H1 (cell line): ENCODE data around the gene ZBTB16. TPM values are rescaled to one million over a fixed set of nuclear protein-coding genes. Genes with fewer than 3 reads are reported as not detected.

Experiments
- CTCF ChIA-PET: fragments of 300-600 bp; sonication (Branson Sonifier 250); formaldehyde crosslinking; loops from one replicate; lab custom pipeline; 2021; ENCODE audit not compliant: partially characterized antibody; lab: Charles Lee
- POLR2A ChIA-PET: fragments of 300-600 bp; sonication (Branson Sonifier 250); formaldehyde crosslinking; loops from one replicate; lab custom pipeline; 2021; ENCODE audit warnings: inconsistent platforms; ENCODE audit not compliant: partially characterized antibody; lab: Charles Lee
- DNase-seq, 2 experiments: peaks; one replicate each; pipeline versions ENCODE4 v3.0.0 to v3.0.0-alpha.2; 2010 to 2022; ENCODE audit warnings: low spot score in 2 of 2, low read depth in 1 of 2, mixed read lengths in 1 of 2
- FAIRE-seq: peaks from 2 replicates; lab custom pipeline; 2011; peaks lifted over from hg19 to GRCh38; lab: Jason Lieb, UNC
- H2AFZ ChIP-seq: 2 replicates; pipeline ENCODE4 v1.8.1; 2012; ENCODE audit warnings: low read length, inconsistent platforms
- H2AK5ac ChIP-seq: 2 replicates; pipeline ENCODE4 v1.6.1; 2013; ENCODE audit warnings: low read depth, low read length
- H2BK120ac ChIP-seq: replicated peaks from 2 replicates; pipeline ENCODE3; 2013; ENCODE audit warnings: low read depth, low read length, inconsistent platforms
- H2BK12ac ChIP-seq: 2 replicates; pipeline ENCODE4 v1.6.1; 2013; ENCODE audit warnings: low read depth, low read length
- H2BK15ac ChIP-seq: 2 replicates; pipeline ENCODE4 v1.6.1; 2013; ENCODE audit warnings: low read length
- H2BK20ac ChIP-seq: 2 replicates; pipeline ENCODE4 v1.6.1; 2013; ENCODE audit warnings: low read length
- H2BK5ac ChIP-seq: 2 replicates; pipeline ENCODE4 v1.6.1; 2013; ENCODE audit warnings: low read depth, low read length
- H3K14ac ChIP-seq: 2 replicates; pipeline ENCODE4 v1.6.1; 2013; ENCODE audit warnings: inconsistent platforms; ENCODE audit not compliant: insufficient read length
- H3K18ac ChIP-seq: 2 replicates; pipeline ENCODE4 v1.6.1; 2013; ENCODE audit warnings: low read length; ENCODE audit errors: extremely low read depth
- H3K23ac ChIP-seq: 2 replicates; pipeline ENCODE4 v1.6.1; 2013; ENCODE audit warnings: inconsistent platforms; ENCODE audit not compliant: insufficient read length
- H3K23me2 ChIP-seq: 2 replicates; pipeline ENCODE4 v1.6.1; 2013; ENCODE audit warnings: low read depth, low read length
- H3K27ac ChIP-seq: 2 replicates; pipeline ENCODE4 v1.6.1; 2011; ENCODE audit warnings: low read depth, low read length, inconsistent platforms
- H3K27me3 ChIP-seq, 4 experiments: replicated peaks in 1 of 4; 1 replicate in 1 of 4; 2 replicates in 3 of 4; pipeline versions ENCODE4 v1.6.1 to v1.8.1; 2011 to 2013; ENCODE audit warnings: low read length in 3 of 4, mild to moderate bottlenecking in 3 of 4, inconsistent platforms in 2 of 4, mixed read lengths in 2 of 4, moderate library complexity in 1 of 4; ENCODE audit not compliant: control insufficient read depth in 3 of 4, insufficient read depth in 3 of 4; ENCODE audit errors: extremely low read depth in 1 of 4
- H3K36me3 ChIP-seq, 4 experiments: 2 replicates each; pipeline versions ENCODE4 v1.6.1 to v1.8.1; 2011 to 2013; ENCODE audit warnings: mild to moderate bottlenecking in 4 of 4, low read length in 3 of 4, moderate library complexity in 2 of 4, control low read depth in 1 of 4, inconsistent platforms in 1 of 4; ENCODE audit not compliant: insufficient read depth in 4 of 4, control insufficient read depth in 2 of 4
- H3K4ac ChIP-seq: replicated peaks from 2 replicates; pipeline ENCODE3; 2013; ENCODE audit warnings: low read length, low read depth, mixed read lengths, inconsistent platforms; ENCODE audit not compliant: insufficient read length
- H3K4me1 ChIP-seq, 4 experiments: replicated peaks in 1 of 4; 1 replicate in 1 of 4; 2 replicates in 3 of 4; pipeline versions ENCODE4 v1.6.1 to v1.8.1; 2011 to 2013; ENCODE audit warnings: low read length in 3 of 4, inconsistent platforms in 2 of 4, mixed read lengths in 1 of 4; ENCODE audit not compliant: insufficient read depth in 4 of 4, control insufficient read depth in 3 of 4
- H3K4me2 ChIP-seq, 2 experiments: 2 replicates each; pipeline versions ENCODE4 v1.6.1 to v1.8.1; 2011 to 2013; ENCODE audit warnings: low read depth in 2 of 2, low read length in 2 of 2, control low read depth in 1 of 2, inconsistent platforms in 1 of 2, mild to moderate bottlenecking in 1 of 2; ENCODE audit not compliant: insufficient read depth in 1 of 2
- H3K4me3 ChIP-seq, 4 experiments: fragments of 200-600, 300-600 bp in 1 of 4; sonication (generic), shearing (Covaris generic), sonication (Bioruptor Twin) in 1 of 4; 2 replicates each; pipeline versions ENCODE4 v1.5.1 to v1.8.1; 2011 to 2016; ENCODE audit warnings: low read length in 4 of 4, low read depth in 3 of 4, control low read depth in 2 of 4, inconsistent platforms in 2 of 4, mild to moderate bottlenecking in 2 of 4, mixed read lengths in 1 of 4, moderate library complexity in 1 of 4; ENCODE audit not compliant: insufficient read depth in 2 of 4; ENCODE audit errors: extremely low read depth in 1 of 4
- H3K56ac ChIP-seq: replicated peaks from 2 replicates; pipeline ENCODE3; 2013; ENCODE audit warnings: low read depth, mild to moderate bottlenecking, mixed read lengths, low read length, inconsistent platforms; ENCODE audit not compliant: insufficient read length
- H3K79me1 ChIP-seq: 2 replicates; pipeline ENCODE4 v1.6.1; 2013; ENCODE audit warnings: low read depth, low read length, control low read depth
- H3K79me2 ChIP-seq, 2 experiments: 2 replicates each; pipeline versions ENCODE4 v1.6.1 to v1.8.1; 2012 to 2013; ENCODE audit warnings: low read length in 2 of 2, mild to moderate bottlenecking in 2 of 2, inconsistent platforms in 1 of 2; ENCODE audit not compliant: insufficient read depth in 2 of 2, control insufficient read depth in 1 of 2
- H3K9ac ChIP-seq, 4 experiments: replicated peaks in 1 of 4; 1 replicate in 1 of 4; 2 replicates in 3 of 4; pipeline versions ENCODE4 v1.6.1 to v1.8.1; 2011 to 2013; ENCODE audit warnings: low read depth in 3 of 4, low read length in 3 of 4, control low read depth in 2 of 4, mild to moderate bottlenecking in 2 of 4, moderate library complexity in 2 of 4, inconsistent platforms in 1 of 4; ENCODE audit errors: extremely low read depth in 1 of 4
- H3K9me3 ChIP-seq, 2 experiments: 2 replicates each; pipeline versions ENCODE4 v1.6.1 to v1.8.1; 2012 to 2013; ENCODE audit warnings: mild to moderate bottlenecking in 2 of 2, moderate library complexity in 2 of 2, control low read depth in 1 of 2, inconsistent platforms in 1 of 2, low read depth in 1 of 2, low read length in 1 of 2, mixed read lengths in 1 of 2; ENCODE audit not compliant: insufficient read depth in 2 of 2
- H4K20me1 ChIP-seq, 2 experiments: replicated peaks in 1 of 2; 2 replicates each; pipeline versions ENCODE3 to v1.8.1; 2011 to 2013; ENCODE audit warnings: inconsistent platforms in 2 of 2, low read length in 2 of 2, mild to moderate bottlenecking in 1 of 2; ENCODE audit not compliant: insufficient read depth in 2 of 2, control insufficient read depth in 1 of 2
- H4K5ac ChIP-seq: 2 replicates; pipeline ENCODE4 v1.6.1; 2013; ENCODE audit warnings: low read length, low read depth, mixed read lengths, inconsistent platforms; ENCODE audit not compliant: insufficient read length
- H4K8ac ChIP-seq: 2 replicates; pipeline ENCODE4 v1.8.0; 2013; ENCODE audit warnings: mild to moderate bottlenecking, moderate library complexity, low read length, inconsistent platforms; ENCODE audit not compliant: insufficient read depth; ENCODE audit errors: extremely low read depth
- H4K91ac ChIP-seq: replicated peaks from 2 replicates; pipeline ENCODE3; 2013; ENCODE audit warnings: low read length, mixed read lengths, inconsistent platforms; ENCODE audit not compliant: insufficient read length
- BCL11A ChIP-seq, 2 experiments: IDR thresholded peaks; one replicate each; pipeline ENCODE4 v1.6.1; 2011; ENCODE audit warnings: low read depth in 2 of 2, low read length in 2 of 2, mild to moderate bottlenecking in 2 of 2
- GABPA ChIP-seq: IDR thresholded peaks from 2 replicates; pipeline ENCODE4 v1.6.1; 2011; ENCODE audit warnings: mild to moderate bottlenecking, low read length, moderate library complexity, borderline replicate concordance; ENCODE audit not compliant: insufficient read depth
- MAFK ChIP-seq: IDR thresholded peaks from 2 replicates; pipeline ENCODE4 v1.6.1; 2012; ENCODE audit warnings: low read depth, mild to moderate bottlenecking, improper control_type of control experiment, low read length
- RAD21 ChIP-seq, 2 experiments: IDR thresholded peaks in 1 of 2; conservative IDR thresholded peaks in 1 of 2; 2 replicates each; pipeline ENCODE4 v1.6.1; 2011; ENCODE audit warnings: low read depth in 2 of 2, low read length in 2 of 2, improper control_type of control experiment in 1 of 2, inconsistent platforms in 1 of 2, mild to moderate bottlenecking in 1 of 2, moderate library complexity in 1 of 2
- SIX5 ChIP-seq: IDR thresholded peaks from 2 replicates; pipeline ENCODE4 v1.6.1; 2011; ENCODE audit warnings: mild to moderate bottlenecking, low read depth, low read length
- TBP ChIP-seq: IDR thresholded peaks from 2 replicates; pipeline ENCODE4 v1.6.1; 2011; ENCODE audit warnings: low read depth, low read length, improper control_type of control experiment
- whole genome bisulfite sequencing, 2 experiments: shearing (Covaris generic) in 1 of 2; methylation state at CpG; one replicate each; pipeline versions ENCODE4 v1.1.6 to v1.1.7; 2013 to 2015; ENCODE audit warnings: low lambda C conversion rate in 2 of 2, mixed read lengths in 2 of 2, inconsistent platforms in 1 of 2, low coverage in 1 of 2, missing lambda C conversion rate in 1 of 2; ENCODE audit not compliant: insufficient replicate concordance in 2 of 2, insufficient coverage in 1 of 2, insufficient read length in 1 of 2; ENCODE audit errors: extremely low coverage in 1 of 2, missing lambda C conversion rate in 1 of 2; 5-methylcytosine and 5-hydroxymethylcytosine counted together
- polyA plus RNA-seq, 7 experiments: library from polyadenylated mRNA; depleted of rRNA in 3 of 7; stranded (reverse) in 5 of 7; unstranded in 2 of 7; fragments of >200 nt in 5 of 7; fragments of 200-250 nt in 2 of 7; gene quantifications; 1 replicate in 5 of 7; 2 replicates in 1 of 7; 4 replicates in 1 of 7; pipeline versions ENCODE4 v1.2.1 to v1.2.3, GENCODE V29; 2011 to 2013; ENCODE audit warnings: missing spikeins in 2 of 7, mixed read lengths in 2 of 7
- total RNA-seq: library from RNA; stranded (reverse); fragmentation: NEBNext Ultra II Directional; extraction: Animal tissue kit (Norgen Biotek cat#: 25700); gene quantifications from 2 replicates; pipeline ENCODE4 v1.2.1, GENCODE V29; 2021
- TF ChIP-seq, protein P1 (sequence below): IDR thresholded peaks from 2 replicates; pipeline ENCODE4 v1.6.1; 2012; ENCODE audit warnings: inconsistent platforms

Gene ZBTB16
- total and polyA plus RNA-seq, 2 of the 8 experiments (the other 6 are each of a cell fraction or from before 2014, with no cell fraction given): 0.12 to 0.61 TPM

DNA sequence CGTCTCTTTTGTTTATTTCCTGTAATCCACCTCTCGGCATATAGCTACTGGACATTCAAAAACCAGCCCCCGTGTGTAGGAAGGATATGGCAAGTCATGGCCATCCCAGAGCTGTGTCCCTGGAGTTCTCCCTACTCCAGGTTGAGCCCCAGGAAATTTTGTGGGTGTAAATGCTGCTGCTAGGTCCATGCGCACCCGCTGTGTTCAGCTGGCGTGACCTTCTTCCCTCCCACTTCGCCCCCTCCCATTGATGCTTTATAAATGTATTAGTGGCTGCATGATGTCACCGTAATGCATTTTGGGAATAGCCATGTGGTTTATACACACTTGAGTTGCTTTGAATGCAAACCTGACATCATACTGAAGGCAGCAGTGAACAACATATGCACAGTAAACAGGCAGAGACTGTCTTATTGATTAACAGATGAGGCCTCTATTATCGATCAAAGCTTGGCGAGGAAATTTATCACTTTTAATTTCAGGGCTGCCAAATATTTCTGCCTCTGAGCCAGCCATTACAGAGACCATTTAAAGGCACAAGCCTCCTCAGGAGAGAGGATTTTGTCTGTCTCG is 123.0 kb downstream of the ZBTB16 start:
- no peak for FAIRE-seq
- 92% methylated on average over 11 of the region's 11 CpGs; no CpG with 5 or more reads in 1 of the 2 experiments for WGBS, 2 experiments
- Histone ChIP-seq H2BK120ac (no peak overlapping the region), H3K4me1 (peaks cover 0 to 6% (median 0%) of the 10 kb centered on the region in 4 experiments; a peak in 2 of 7 replicates), H3K23me2 (no peaks in the 10 kb centered on the region), H3K23ac (no peak overlapping the region), H2BK20ac (no peak overlapping the region), H3K18ac (no peak overlapping the region), H3K27me3 (no peaks in the 10 kb centered on the region), H3K79me1 (no peaks in the 10 kb centered on the region), H3K4me2 (no peak overlapping the region), H2AK5ac (no peak overlapping the region), H4K20me1 (no peaks in the 10 kb centered on the region)
- CTCF ChIA-PET: interaction anchor here (0.6 to 8.8 kb wide), 18 partner anchors 8 to 193 kb away, joined by 3 to 109 read pairs (median 8); no protein-coding TSS in a partner anchor
- no peak for DNase-seq
- TF ChIP-seq MAFK (no peak), GABPA (no peak), SIX5 (no peak), TBP (no peak), RAD21 (IDR thresholded peaks at IDR 0.05 in 1 of 2, conservative IDR thresholded peaks at IDR 0.05 in 1 of 2; ENCODE audit: low read depth in 2 of 2, low read length in 2 of 2) (no peak), BCL11A (IDR thresholded peaks at IDR 0.05; ENCODE audit: low read depth in 2 of 2, low read length in 2 of 2) (no peak)
- TF ChIP-seq, protein P1, sequence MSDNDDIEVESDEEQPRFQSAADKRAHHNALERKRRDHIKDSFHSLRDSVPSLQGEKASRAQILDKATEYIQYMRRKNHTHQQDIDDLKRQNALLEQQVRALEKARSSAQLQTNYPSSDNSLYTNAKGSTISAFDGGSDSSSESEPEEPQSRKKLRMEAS: no peak
- TF ChIP-seq, all 59 proteins: peak for 0
- no peak overlapping the region for H2AFZ ChIP-seq
- no peaks in the 10 kb centered on the region for H3K9me3 ChIP-seq
- H3K9ac ChIP-seq: no peak overlapping the region
- no peaks in the 10 kb centered on the region for H3K79me2 ChIP-seq
- H2BK5ac ChIP-seq: no peak overlapping the region
- H3K36me3 ChIP-seq: no peaks in the 10 kb centered on the region; a peak in 1 of 8 replicates
- H3K4ac ChIP-seq: no peak overlapping the region
- no peak overlapping the region for H2BK15ac ChIP-seq
- no peak overlapping the region for H3K56ac ChIP-seq
- H2BK12ac ChIP-seq: no peak overlapping the region
- H4K8ac ChIP-seq: no peak overlapping the region
- H4K5ac ChIP-seq: no peak overlapping the region
- H3K27ac ChIP-seq: no peak overlapping the region
- H4K91ac ChIP-seq: no peak overlapping the region
- POLR2A ChIA-PET: no interaction called here
- no peak overlapping the region for H3K4me3 ChIP-seq
- H3K14ac ChIP-seq: no peak overlapping the region
